ENCODE data around the gene CPB2.

CPB2 gene

DNA sequence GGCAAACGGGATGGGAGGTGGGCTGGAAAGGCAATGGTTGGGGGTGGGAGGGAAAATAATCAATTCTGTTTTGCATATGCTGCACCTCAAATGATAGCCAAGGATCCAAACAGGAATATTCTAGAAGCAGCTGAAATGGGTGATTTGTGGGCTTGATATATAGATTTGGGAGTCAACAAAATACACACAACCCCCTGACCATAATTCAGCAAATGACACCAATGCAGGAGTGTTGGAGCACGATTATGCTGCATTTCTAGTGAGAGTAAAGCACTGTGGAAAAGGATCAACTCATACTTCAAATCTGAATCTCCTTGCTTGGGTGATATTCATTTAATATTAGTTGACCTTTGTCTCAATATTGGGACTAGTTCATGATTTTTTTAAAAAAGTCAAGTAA lies 41.1 kb upstream of the CPB2 start:
- TF ChIP-seq, protein P1, sequence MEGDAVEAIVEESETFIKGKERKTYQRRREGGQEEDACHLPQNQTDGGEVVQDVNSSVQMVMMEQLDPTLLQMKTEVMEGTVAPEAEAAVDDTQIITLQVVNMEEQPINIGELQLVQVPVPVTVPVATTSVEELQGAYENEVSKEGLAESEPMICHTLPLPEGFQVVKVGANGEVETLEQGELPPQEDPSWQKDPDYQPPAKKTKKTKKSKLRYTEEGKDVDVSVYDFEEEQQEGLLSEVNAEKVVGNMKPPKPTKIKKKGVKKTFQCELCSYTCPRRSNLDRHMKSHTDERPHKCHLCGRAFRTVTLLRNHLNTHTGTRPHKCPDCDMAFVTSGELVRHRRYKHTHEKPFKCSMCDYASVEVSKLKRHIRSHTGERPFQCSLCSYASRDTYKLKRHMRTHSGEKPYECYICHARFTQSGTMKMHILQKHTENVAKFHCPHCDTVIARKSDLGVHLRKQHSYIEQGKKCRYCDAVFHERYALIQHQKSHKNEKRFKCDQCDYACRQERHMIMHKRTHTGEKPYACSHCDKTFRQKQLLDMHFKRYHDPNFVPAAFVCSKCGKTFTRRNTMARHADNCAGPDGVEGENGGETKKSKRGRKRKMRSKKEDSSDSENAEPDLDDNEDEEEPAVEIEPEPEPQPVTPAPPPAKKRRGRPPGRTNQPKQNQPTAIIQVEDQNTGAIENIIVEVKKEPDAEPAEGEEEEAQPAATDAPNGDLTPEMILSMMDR (IDR thresholded peaks at IDR 0.05): no peak
- TF ChIP-seq ZFX (IDR thresholded peaks at IDR 0.05; ENCODE audit: borderline replicate concordance): no peak
- H3K27ac ChIP-seq: peak overlapping the region; percentile 53

DNA sequence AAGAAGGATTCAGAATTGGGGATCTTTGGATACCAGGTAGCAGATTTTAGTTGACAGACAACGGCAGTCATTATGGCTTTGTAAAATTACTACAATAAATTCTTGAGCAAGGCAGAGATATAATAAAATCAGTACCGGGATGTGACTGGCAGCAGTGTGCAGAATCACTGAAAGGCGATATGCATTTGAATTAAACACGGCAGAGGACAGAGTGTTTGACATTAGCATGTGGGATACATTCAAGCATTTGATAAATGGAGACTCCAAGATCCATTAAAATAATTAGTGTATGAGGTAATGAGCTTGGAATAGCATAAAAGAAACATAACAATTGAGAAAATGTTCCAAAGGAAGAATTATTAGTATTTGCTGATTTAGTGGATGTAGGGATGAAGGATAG lies 40.3 kb upstream of the CPB2 start:
- peak overlapping the region; percentile 94 for H3K27ac ChIP-seq

DNA sequence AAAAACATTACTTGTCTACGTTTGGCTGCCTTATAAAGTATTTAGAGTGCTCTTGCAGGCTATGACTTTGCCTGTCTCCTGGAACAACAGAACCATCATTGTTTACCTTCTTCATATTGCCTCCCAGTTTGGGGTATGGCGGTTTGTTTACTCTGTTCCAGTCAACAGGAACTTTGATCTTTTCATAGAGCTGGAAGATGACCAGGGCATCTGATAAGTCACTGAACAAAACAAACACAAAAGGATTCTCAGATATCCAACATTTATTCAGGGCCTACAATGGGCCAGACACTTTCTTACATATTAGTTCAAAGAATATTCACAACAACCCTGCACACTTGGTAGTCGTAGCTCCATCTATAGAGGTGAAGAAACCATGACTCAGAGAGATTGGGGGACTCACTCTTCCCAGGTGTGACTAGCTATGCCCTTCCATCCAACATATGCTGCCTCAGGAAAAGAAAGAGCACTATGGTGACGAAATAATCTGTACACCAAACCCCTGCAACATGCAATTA lies 38.4 kb upstream of the CPB2 start:
- peak overlapping the region; percentile 94 for H3K27ac ChIP-seq
- TF ChIP-seq ZFX (IDR thresholded peaks at IDR 0.05; ENCODE audit: borderline replicate concordance): no peak
- TF ChIP-seq, protein P1 (IDR thresholded peaks at IDR 0.05): no peak

More for the DNA sequence above, 40.3 kb upstream of the CPB2 start:
- TF ChIP-seq ZFX (IDR thresholded peaks at IDR 0.05; ENCODE audit: borderline replicate concordance): no peak
- TF ChIP-seq, protein P1 (IDR thresholded peaks at IDR 0.05): no peak

DNA sequence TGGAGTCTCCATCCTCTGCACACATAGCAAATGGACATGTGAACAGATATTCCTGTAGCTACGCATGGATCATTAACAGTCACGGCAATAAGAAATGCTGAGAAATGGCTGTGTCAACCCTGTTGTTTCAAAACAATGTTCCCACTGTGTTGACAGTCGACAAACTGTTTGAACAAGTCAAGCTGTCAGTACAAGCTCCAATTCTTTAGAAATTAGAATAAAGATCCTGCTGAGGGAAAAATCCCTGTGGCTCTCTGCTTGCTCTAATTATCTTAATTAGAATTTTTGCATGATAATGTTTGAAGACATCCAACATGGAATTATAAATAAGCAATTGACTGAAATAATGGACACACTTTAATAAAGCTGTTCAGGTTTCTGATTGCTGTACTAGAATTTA lies 37.9 kb upstream of the CPB2 start:
- no peak for TF ChIP-seq ZFX (IDR thresholded peaks at IDR 0.05; ENCODE audit: borderline replicate concordance)
- TF ChIP-seq, protein P1 (IDR thresholded peaks at IDR 0.05): no peak
- peak overlapping the region; percentile 94 for H3K27ac ChIP-seq

DNA sequence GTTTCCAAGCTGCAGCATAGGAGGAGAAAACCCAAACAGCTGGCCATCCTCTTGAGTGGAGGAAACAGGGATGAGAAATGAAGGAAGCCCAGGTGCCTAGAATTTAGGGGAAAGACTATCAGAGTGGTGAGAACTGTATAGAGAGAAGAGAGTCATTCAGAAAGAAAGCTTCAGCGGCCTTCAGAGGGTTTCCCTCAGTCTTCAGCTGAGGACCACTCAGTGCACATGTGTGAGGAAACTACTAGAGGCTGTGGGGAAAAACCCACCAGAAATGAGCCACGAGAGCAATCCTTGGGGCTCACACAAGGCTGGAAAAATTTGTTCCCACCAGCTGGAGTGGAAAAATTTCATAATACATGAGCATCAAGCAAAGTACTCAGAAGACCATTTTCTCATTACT lies 35.2 kb upstream of the CPB2 start:
- TF ChIP-seq, protein P1 (IDR thresholded peaks at IDR 0.05): no peak
- no peak overlapping the region for H3K27ac ChIP-seq

DNA sequence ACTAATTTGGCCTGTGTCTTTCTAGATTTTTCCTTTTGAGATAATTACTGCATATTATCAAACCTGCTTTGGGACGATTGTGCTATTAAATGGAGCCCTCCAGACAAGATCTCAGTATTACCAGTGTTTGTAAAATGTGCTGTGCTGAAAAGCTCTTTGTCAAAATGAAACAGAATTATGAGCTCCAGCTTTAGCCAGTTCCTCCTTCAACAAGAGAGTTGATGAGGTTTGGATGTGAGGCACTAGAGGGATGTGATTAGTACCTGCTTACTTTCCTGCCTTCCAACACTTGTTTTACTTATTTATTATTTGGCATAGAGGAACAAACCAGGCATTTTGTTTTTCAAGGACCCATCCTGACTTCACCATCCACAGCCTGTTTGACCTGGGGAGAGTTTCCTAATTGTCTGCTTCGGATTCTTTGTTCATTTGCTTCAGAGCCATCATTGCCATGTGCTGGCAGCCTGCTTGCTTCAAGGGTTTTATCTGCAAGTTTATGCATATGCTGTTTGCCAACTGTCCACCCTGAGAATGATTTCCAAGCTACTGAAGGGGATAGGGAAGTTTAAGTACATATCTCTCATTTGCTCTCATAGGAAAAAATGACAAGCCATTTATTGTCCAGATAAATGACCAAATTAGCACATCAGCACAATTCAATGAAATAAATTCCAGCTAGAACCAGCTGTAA lies 32.9 kb upstream of the CPB2 start:
- H3K27ac ChIP-seq: peak overlapping the region; percentile 99
- TF ChIP-seq ZFX (IDR thresholded peaks at IDR 0.05; ENCODE audit: borderline replicate concordance): no peak
- TF ChIP-seq, protein P1 (IDR thresholded peaks at IDR 0.05): no peak

DNA sequence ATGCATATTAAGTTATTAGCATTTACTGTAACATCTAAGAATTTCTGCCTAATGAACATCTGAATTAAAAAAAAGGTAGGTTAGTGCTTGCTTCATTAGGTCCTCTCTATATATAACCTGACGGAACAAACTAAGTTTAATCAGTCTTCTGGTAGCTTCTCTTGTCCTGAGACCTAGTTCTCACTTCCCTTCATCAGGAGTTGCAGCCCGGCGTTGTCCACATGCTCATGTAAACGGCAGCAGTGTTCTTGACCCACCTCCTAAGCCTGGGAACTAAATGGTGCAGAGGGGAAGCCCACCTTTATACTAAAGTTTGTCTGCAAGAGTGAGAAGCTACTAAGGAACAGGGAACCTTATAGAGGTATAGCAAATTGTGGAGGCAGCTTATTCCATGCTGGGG lies 31.9 kb upstream of the CPB2 start:
- no peak for TF ChIP-seq ZFX (IDR thresholded peaks at IDR 0.05; ENCODE audit: borderline replicate concordance)

More for the DNA sequence above, 31.9 kb upstream of the CPB2 start:
- H3K27ac ChIP-seq: peak overlapping the region; percentile 99

All from 22Rv1 (cell line).